Islet of Langerhans (tissue), 1 donor: ENCODE measurements around the gene SIK3.
"Not testable (repeated sequence)": the region's sequence is repeated elsewhere in the genome, so short reads cannot be mapped to it uniquely, and the experiment has no call there.

Experiments used
- FAIRE-seq: peaks from one replicate; lab custom pipeline; 2011; peaks lifted over from hg19 to GRCh38; lab: Jason Lieb, UNC

The SIK3 gene

GRCh38 chr11:117045196-117045595 is 53.0 kb downstream of the SIK3 start:
- FAIRE-seq, result no peak

- FAIRE-seq, result peak; percentile 36
Observed at GRCh38 chr11:117044287-117045035, 53.8 kb downstream of the SIK3 start.

GRCh38 chr11:117042689-117043088 is 55.5 kb downstream of the SIK3 start:
- no peak for FAIRE-seq

GRCh38 chr11:117039900-117040299 is 58.3 kb downstream of the SIK3 start:
- peak; percentile 87 for FAIRE-seq

GRCh38 chr11:117039270-117039669 is 59.0 kb downstream of the SIK3 start:
- FAIRE-seq, result no peak

GRCh38 chr11:117037975-117038350 is 60.3 kb downstream of the SIK3 start:
- peak; percentile 47 for FAIRE-seq

- FAIRE-seq, result peak; percentile 87
Observed at GRCh38 chr11:117037279-117037974, 60.8 kb downstream of the SIK3 start.

- peak; percentile 65 for FAIRE-seq
Observed at GRCh38 chr11:117034901-117035300, 63.3 kb downstream of the SIK3 start.

- no peak for FAIRE-seq
Observed at GRCh38 chr11:117026593-117027330, 71.5 kb downstream of the SIK3 start.

- not testable (repeated sequence) for FAIRE-seq
Observed at GRCh38 chr11:117023707-117024106, 74.5 kb downstream of the SIK3 start.

GRCh38 chr11:117023178-117023577 is 75.0 kb downstream of the SIK3 start:
- no peak for FAIRE-seq

GRCh38 chr11:117022526-117022925 is 75.7 kb downstream of the SIK3 start:
- no peak for FAIRE-seq

GRCh38 chr11:117020869-117021564 is 77.2 kb downstream of the SIK3 start:
- no peak for FAIRE-seq

- no peak for FAIRE-seq
Observed at GRCh38 chr11:117020287-117020686, 77.9 kb downstream of the SIK3 start.

- no peak for FAIRE-seq
Observed at GRCh38 chr11:117019871-117020270, 78.4 kb downstream of the SIK3 start.

GRCh38 chr11:117017456-117017855 is 80.8 kb downstream of the SIK3 start:
- no peak for FAIRE-seq

- no peak for FAIRE-seq
Observed at GRCh38 chr11:117016747-117017146, 81.5 kb downstream of the SIK3 start.

- no peak for FAIRE-seq
Observed at GRCh38 chr11:117016246-117016645, 82.0 kb downstream of the SIK3 start.

GRCh38 chr11:117011541-117011898 is 86.7 kb downstream of the SIK3 start:
- FAIRE-seq, result no peak

GRCh38 chr11:117010808-117011540 is 87.3 kb downstream of the SIK3 start:
- no peak for FAIRE-seq

GRCh38 chr11:117009905-117010605 is 88.2 kb downstream of the SIK3 start:
- no peak for FAIRE-seq
